Esophagus squamous epithelium (tissue), 5 donors: Measurements from ENCODE around the gene HAUS6. TPM values are rescaled to one million over a fixed set of nuclear protein-coding genes. Genes with fewer than 3 reads are reported as not detected.
A peak's percentile ranks its signal among the peaks of the same experiment; 100 is the strongest.
"Not testable (repeated sequence)": the region's sequence is repeated elsewhere in the genome, so short reads cannot be mapped to it uniquely, and the experiment has no call there.

ENCODE experiments used
- DNase-seq: peaks from one replicate; lab custom pipeline; 2025; lab: John Stamatoyannopoulos, UW
- H3K27ac ChIP-seq, 4 donors: fragments of 200-600 bp; sonication (generic); one replicate each; pipeline ENCODE4 v1.5.1; 2016 to 2019; ENCODE audit warnings: mild to moderate bottlenecking in 1 of 4
- H3K27me3 ChIP-seq, 4 donors: fragments of 200-600 bp; sonication (generic); 1 replicate in 3 of 4; 2 replicates in 1 of 4; pipeline versions ENCODE4 v1.5.1 to v1.6.0; 2017 to 2021; ENCODE audit warnings: antibody characterized with exemption in 1 of 4
- H3K36me3 ChIP-seq, 3 donors: fragments of 200-600 bp; sonication (generic); one replicate each; pipeline ENCODE4 v1.5.1; 2016 to 2019
- H3K4me1 ChIP-seq, 3 donors: fragments of 200-600 bp; sonication (generic); one replicate each; pipeline ENCODE4 v1.5.1; 2017 to 2019
- H3K4me3 ChIP-seq, 4 donors: fragments of 200-600 bp; sonication (generic); 1 replicate in 3 of 4; 2 replicates in 1 of 4; pipeline ENCODE4 v1.5.1; 2016 to 2019; ENCODE audit warnings: mild to moderate bottlenecking in 2 of 4, moderate library complexity in 1 of 4
- H3K9me3 ChIP-seq, 3 donors: fragments of 200-600 bp; sonication (generic); one replicate each; pipeline ENCODE4 v1.5.1; 2016 to 2019
- CTCF ChIP-seq, 6 experiments: fragments of 450-650 bp in 4 of 6; fragments of 200-600 bp in 2 of 6; sonication (generic) in 2 of 6; IDR thresholded peaks; one replicate each; pipeline ENCODE4 v1.5.1; 2016 to 2019; ENCODE audit warnings: antibody characterized with exemption in 6 of 6, mild to moderate bottlenecking in 4 of 6, moderate library complexity in 4 of 6
- POLR2A ChIP-seq, 4 donors: fragments of 450-650 bp; IDR thresholded peaks; one replicate each; pipeline ENCODE4 v1.6.1; 2017; ENCODE audit warnings: antibody characterized with exemption in 4 of 4, mild to moderate bottlenecking in 4 of 4, moderate library complexity in 3 of 4
- WGBS, 2 donors: methylation state at CpG; one replicate each; pipeline ENCODE4 v1.1.5; 2018; 5-methylcytosine and 5-hydroxymethylcytosine counted together
- intact Hi-C: fragments of 100-400 bp; cut with DNase I; formaldehyde crosslinking; loops from one replicate; pipeline ENCODE4 v1.15.0; 2022
- total RNA-seq, 4 donors: library from RNA; depleted of rRNA; stranded (reverse); fragments of >200 nt; gene quantifications; one replicate each; pipeline ENCODE4 v1.1.0, GENCODE V29; 2016
- donor health status: DM: yes; HTN: yes; CAD: no.

Gene HAUS6
- total RNA-seq, 4 donors from 2014 or later, result 3.1 to 9.3 (median 9.0) TPM

- no peaks in the 10 kb centered on the region for H3K9me3 ChIP-seq
- peaks cover 0 to 76% (median 40%) of the 10 kb centered on the region in 3 donors for H3K36me3 ChIP-seq
- H3K27ac ChIP-seq, result peak overlapping the region in 1 of 4 donors; percentile 14
- H3K4me3 ChIP-seq, result no peak overlapping the region
- DNase-seq, result no peak
- TF ChIP-seq POLR2A (IDR thresholded peaks at IDR 0.05) (no peak), CTCF (IDR thresholded peaks at IDR 0.05) (no peak)
- H3K4me1 ChIP-seq, result peaks cover 0 to 23% (median 0%) of the 10 kb centered on the region in 3 donors
- 63 to 67% methylated on average over 6 to 8 of the region's 10 CpGs for WGBS, 2 donors
- intact Hi-C loops, result no loop called here
- no peaks in the 10 kb centered on the region for H3K27me3 ChIP-seq
These were observed 13.5 kb upstream of the HAUS6 start for GRCh38 chr9:19116107-19116790.

- intact Hi-C loops, result no loop called here
- no peak for TF ChIP-seq POLR2A (IDR thresholded peaks at IDR 0.05)
- no peak for TF ChIP-seq CTCF (IDR thresholded peaks at IDR 0.05)
- Histone ChIP-seq H3K27me3 (no peaks in the 10 kb centered on the region), H3K36me3 (peaks cover 0 to 61% (median 31%) of the 10 kb centered on the region in 3 donors), H3K4me3 (no peak overlapping the region), H3K27ac (no peak overlapping the region), H3K9me3 (no peaks in the 10 kb centered on the region), H3K4me1 (peaks cover 0 to 23% (median 0%) of the 10 kb centered on the region in 3 donors)
- 98 to 100% methylated on average over 3 of the region's 3 CpGs for WGBS, 2 donors
- DNase-seq, result no peak
These were observed 12.1 kb upstream of the HAUS6 start for GRCh38 chr9:19114680-19115270.

- Histone ChIP-seq H3K9me3 (no peaks in the 10 kb centered on the region), H3K27me3 (no peaks in the 10 kb centered on the region), H3K36me3 (peaks cover 0 to 55% (median 25%) of the 10 kb centered on the region in 3 donors), H3K4me1 (peaks cover 0 to 18% (median 0%) of the 10 kb centered on the region in 3 donors), H3K4me3 (no peak overlapping the region), H3K27ac (no peak overlapping the region)
- intact Hi-C loops, result no loop called here
- DNase-seq, result no peak
- no peak for TF ChIP-seq CTCF (IDR thresholded peaks at IDR 0.05)
- no peak for TF ChIP-seq POLR2A (IDR thresholded peaks at IDR 0.05)
- WGBS, 2 donors, result 83 to 84% methylated on average over 8 to 11 of the region's 12 CpGs
These were observed 11.4 kb upstream of the HAUS6 start for GRCh38 chr9:19113964-19114679.

GRCh38 chr9:19113064-19113611 is 10.4 kb upstream of the HAUS6 start:
- H3K27me3 ChIP-seq, intact Hi-C loops, H3K9me3 ChIP-seq, H3K27ac ChIP-seq, DNase-seq, H3K4me3 ChIP-seq, H3K4me1 ChIP-seq: not testable (repeated sequence)
- 94 to 95% methylated on average over 7 of the region's 7 CpGs for WGBS, 2 donors
- peaks cover 0 to 45% (median 19%) of the 10 kb centered on the region in 3 donors for H3K36me3 ChIP-seq

GRCh38 chr9:19108038-19108437 is 5.3 kb upstream of the HAUS6 start:
- H3K36me3 ChIP-seq, result no peaks in the 10 kb centered on the region
- intact Hi-C loops, result no loop called here
- TF ChIP-seq POLR2A (IDR thresholded peaks at IDR 0.05) (no peak), CTCF (IDR thresholded peaks at IDR 0.05) (no peak)
- H3K27me3 ChIP-seq, result no peaks in the 10 kb centered on the region
- peaks cover 0 to 10% (median 0%) of the 10 kb centered on the region in 3 donors for H3K4me1 ChIP-seq
- H3K9me3 ChIP-seq, result no peaks in the 10 kb centered on the region
- no peak overlapping the region for H3K4me3 ChIP-seq
- no peak for DNase-seq
- no peak overlapping the region for H3K27ac ChIP-seq
